T-helper 1 cell treated with Interleukin-12 subunit alpha and Interleukin-12 subunit beta and Interleukin-4 antibody, amounts not matched to agents 30 μg/mL and 1 μg/mL, for 36 hours (primary cell): ENCODE measurements around the gene CHST6.
"Not testable (repeated sequence)": the region's sequence is repeated elsewhere in the genome, so short reads cannot be mapped to it uniquely, and the experiment has no call there.

Source experiments
- H3K27ac Mint-ChIP-seq: one replicate; pipeline ENCODE4 v1.8.0; 2021; ENCODE audit warnings: mild to moderate bottlenecking, mixed read lengths
- H3K27me3 Mint-ChIP-seq: one replicate; pipeline ENCODE4 v1.8.0; 2021; ENCODE audit warnings: low read depth, mixed read lengths
- H3K36me3 Mint-ChIP-seq: one replicate; pipeline ENCODE4 v1.8.0; 2021; ENCODE audit warnings: low read depth, mixed read lengths
- H3K4me1 Mint-ChIP-seq: one replicate; pipeline ENCODE4 v1.8.0; 2021; ENCODE audit warnings: low read depth, mixed read lengths
- H3K4me3 Mint-ChIP-seq: one replicate; pipeline ENCODE4 v1.8.0; 2021; ENCODE audit warnings: mild to moderate bottlenecking, moderate library complexity, mixed read lengths
- H3K9me3 Mint-ChIP-seq: one replicate; pipeline ENCODE4 v1.8.0; 2021; ENCODE audit warnings: mixed read lengths

Gene CHST6

DNA sequence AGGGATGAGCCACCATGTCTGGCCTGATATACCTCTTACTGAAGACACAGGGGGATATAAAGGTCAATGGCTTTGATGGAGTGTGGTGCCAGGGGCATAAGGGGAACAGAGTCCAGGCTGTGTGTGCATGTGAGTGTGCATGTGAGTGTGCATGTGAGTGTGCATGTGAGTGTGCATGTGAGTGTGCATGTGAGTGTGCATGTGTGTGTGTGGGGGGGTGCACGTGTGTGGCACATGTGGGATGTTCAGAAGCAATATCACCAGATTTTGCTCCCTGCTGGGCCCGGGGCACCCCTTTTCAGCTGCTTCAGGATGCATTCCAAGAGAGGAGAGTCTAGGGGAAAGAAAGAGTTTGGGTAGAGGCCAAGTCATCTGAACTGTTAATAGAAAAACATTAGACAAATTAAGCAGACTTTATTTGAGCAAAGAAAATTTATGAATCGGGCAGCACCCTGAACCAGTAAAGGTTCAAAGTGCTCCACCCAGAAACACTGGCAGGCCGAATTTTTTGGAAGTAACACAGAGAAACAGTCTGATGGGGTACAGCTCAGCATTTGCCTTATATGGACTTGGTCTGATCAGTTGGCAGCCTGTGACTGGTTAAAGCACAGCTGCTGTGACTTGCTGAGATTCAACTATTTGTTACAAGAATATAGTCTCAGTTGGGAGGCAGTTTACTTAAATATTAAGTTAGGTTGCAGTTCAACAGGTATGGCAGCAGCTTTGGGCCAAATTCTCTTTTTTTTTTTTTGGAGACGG is 31.0 kb upstream of the CHST6 start:
- Mint-ChIP-seq H3K4me1 (no peaks in the 10 kb centered on the region), H3K9me3 (no peaks in the 10 kb centered on the region), H3K27me3 (no peaks in the 10 kb centered on the region), H3K4me3 (no peak overlapping the region), H3K27ac (no peak overlapping the region), H3K36me3 (no peaks in the 10 kb centered on the region)

- Mint-ChIP-seq H3K36me3 (peaks cover 1% of the 10 kb centered on the region), H3K27ac (no peak overlapping the region), H3K9me3 (no peaks in the 10 kb centered on the region), H3K27me3 (peaks cover 11% of the 10 kb centered on the region), H3K4me3 (no peak overlapping the region), H3K4me1 (peaks cover 8% of the 10 kb centered on the region)
Observed at GRCh38 chr16:75519175-75519574, 23.9 kb upstream of the CHST6 start.

- not testable (repeated sequence) for H3K27ac Mint-ChIP-seq, H3K9me3 Mint-ChIP-seq, H3K36me3 Mint-ChIP-seq, H3K4me1 Mint-ChIP-seq
- H3K4me3 Mint-ChIP-seq = peak overlapping the region; percentile 77
- H3K27me3 Mint-ChIP-seq = peaks cover 11% of the 10 kb centered on the region
Observed at GRCh38 chr16:75516189-75516966, 21.1 kb upstream of the CHST6 start.

- no peak overlapping the region for H3K27ac Mint-ChIP-seq
- H3K9me3 Mint-ChIP-seq = no peaks in the 10 kb centered on the region
- H3K27me3 Mint-ChIP-seq = peaks cover 11% of the 10 kb centered on the region
- H3K36me3 Mint-ChIP-seq = peaks cover 1% of the 10 kb centered on the region
- H3K4me3 Mint-ChIP-seq = no peak overlapping the region
- peaks cover 8% of the 10 kb centered on the region for H3K4me1 Mint-ChIP-seq
Observed at GRCh38 chr16:75514296-75514695, 19.1 kb upstream of the CHST6 start.

- H3K27ac Mint-ChIP-seq = no peak overlapping the region
- H3K9me3 Mint-ChIP-seq = no peaks in the 10 kb centered on the region
- H3K4me1 Mint-ChIP-seq = no peaks in the 10 kb centered on the region
- no peaks in the 10 kb centered on the region for H3K36me3 Mint-ChIP-seq
- no peak overlapping the region for H3K4me3 Mint-ChIP-seq
- H3K27me3 Mint-ChIP-seq = peaks cover 17% of the 10 kb centered on the region
Observed at GRCh38 chr16:75506574-75506973, 11.3 kb upstream of the CHST6 start.

DNA sequence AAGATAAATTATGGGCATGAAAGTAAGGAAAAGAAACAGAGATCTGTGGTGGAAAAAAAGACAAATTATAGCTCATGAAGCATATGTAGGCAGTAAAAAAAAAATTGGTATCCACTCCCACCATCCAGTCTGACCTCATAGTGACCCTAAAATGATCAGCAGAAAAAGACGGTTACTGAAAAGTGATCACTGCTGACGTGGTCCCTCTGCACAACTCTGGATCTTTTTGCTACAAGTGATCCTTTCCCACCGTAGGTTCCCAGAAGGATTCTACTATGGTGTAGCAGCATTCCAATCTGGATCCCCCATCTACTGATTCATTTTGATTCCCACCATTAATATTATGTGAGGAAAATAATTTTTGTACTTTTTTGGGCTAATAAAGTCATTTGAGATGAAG is 10.9 kb upstream of the CHST6 start:
- H3K4me3 Mint-ChIP-seq = no peak overlapping the region
- H3K4me1 Mint-ChIP-seq = no peaks in the 10 kb centered on the region
- H3K27ac Mint-ChIP-seq = no peak overlapping the region
- H3K36me3 Mint-ChIP-seq = no peaks in the 10 kb centered on the region
- peaks cover 17% of the 10 kb centered on the region for H3K27me3 Mint-ChIP-seq
- H3K9me3 Mint-ChIP-seq = no peaks in the 10 kb centered on the region

DNA sequence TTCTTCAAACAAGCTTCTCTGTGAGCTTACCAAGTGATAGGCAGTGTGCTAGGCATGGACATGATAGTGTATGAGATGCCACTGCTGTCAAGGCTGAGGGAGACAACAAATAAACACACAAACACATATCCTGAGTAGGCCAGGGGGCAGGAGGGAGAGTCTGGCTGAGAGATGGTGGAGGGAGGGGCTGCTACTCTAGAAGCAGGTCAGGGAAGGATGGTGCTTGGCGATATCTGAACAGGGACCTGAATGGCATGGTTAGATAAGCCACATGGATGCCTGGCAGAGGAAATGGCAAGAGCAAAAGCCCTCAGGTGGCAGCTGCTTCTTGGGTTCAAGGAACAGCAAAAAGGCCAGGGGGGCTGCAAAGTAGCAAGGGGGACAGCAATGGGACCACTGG is 8.6 kb upstream of the CHST6 start:
- no peaks in the 10 kb centered on the region for H3K36me3 Mint-ChIP-seq
- H3K4me1 Mint-ChIP-seq = no peaks in the 10 kb centered on the region
- no peak overlapping the region for H3K4me3 Mint-ChIP-seq
- peaks cover 24% of the 10 kb centered on the region for H3K27me3 Mint-ChIP-seq
- H3K9me3 Mint-ChIP-seq = no peaks in the 10 kb centered on the region
- no peak overlapping the region for H3K27ac Mint-ChIP-seq

DNA sequence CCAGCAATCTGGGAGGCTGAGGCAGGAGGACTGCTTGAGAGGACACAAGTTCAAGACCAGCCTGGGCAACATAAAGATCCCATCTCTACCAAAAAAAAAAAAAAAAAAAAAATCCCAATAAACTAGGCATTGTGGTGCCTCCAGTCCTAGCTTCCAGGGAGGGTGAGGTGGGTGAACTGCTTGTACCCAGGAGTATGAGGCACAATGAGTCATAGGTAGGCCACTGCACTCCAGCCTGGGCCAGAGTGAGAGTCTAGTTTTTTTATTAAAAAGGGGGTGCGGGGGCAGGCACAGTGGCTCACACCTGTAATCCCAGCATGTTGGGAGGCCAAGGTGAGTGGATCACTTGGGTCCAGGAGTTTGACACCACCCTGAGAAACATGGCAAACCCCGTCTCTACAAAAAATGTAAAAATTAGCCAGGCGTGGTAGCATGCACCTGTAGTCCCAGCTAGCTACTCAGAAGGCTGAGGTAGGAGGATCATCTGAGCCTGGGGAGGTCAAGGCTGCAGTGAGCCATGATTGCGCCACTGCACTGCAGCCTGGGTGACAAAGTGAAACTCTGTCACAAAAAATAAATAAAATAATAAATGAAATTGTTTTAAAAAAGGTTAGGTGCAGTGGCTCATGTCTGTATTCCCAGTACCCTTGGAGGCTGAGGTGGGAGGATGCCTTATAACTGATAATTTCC is 7.8 kb upstream of the CHST6 start:
- no peak overlapping the region for H3K27ac Mint-ChIP-seq
- no peak overlapping the region for H3K4me3 Mint-ChIP-seq
- H3K4me1 Mint-ChIP-seq = no peaks in the 10 kb centered on the region
- H3K9me3 Mint-ChIP-seq = no peaks in the 10 kb centered on the region
- H3K27me3 Mint-ChIP-seq = peaks cover 17% of the 10 kb centered on the region
- no peaks in the 10 kb centered on the region for H3K36me3 Mint-ChIP-seq

DNA sequence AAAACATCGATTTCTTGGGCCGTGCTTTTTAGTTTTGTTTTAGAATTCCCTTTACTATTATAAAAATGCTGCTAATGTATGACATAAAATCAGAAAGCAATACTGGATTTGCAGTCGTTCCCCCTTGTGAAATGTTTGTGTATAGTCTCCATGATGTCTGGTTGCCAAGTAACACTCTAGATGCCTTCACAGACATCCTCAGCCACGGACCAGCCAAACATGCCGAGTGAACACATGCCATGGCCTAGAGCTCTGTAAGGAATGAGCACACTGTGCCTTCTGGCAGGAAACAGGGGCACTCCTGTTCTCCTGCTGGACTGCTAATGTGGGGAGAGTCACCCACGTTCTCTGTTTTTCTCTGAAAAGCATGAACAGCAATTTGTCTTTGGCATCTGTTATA is 6.6 kb upstream of the CHST6 start:
- not testable (repeated sequence) for H3K27ac Mint-ChIP-seq, H3K9me3 Mint-ChIP-seq, H3K4me3 Mint-ChIP-seq, H3K4me1 Mint-ChIP-seq, H3K36me3 Mint-ChIP-seq
- H3K27me3 Mint-ChIP-seq = peaks cover 28% of the 10 kb centered on the region

- Mint-ChIP-seq H3K27ac (no peak overlapping the region), H3K27me3 (peaks cover 24% of the 10 kb centered on the region), H3K4me1 (no peaks in the 10 kb centered on the region), H3K4me3 (no peak overlapping the region), H3K9me3 (no peaks in the 10 kb centered on the region), H3K36me3 (no peaks in the 10 kb centered on the region)
Observed at GRCh38 chr16:75501359-75501758, 6.1 kb upstream of the CHST6 start.

GRCh38 chr16:75498605-75499322 is 3.5 kb upstream of the CHST6 start:
- peaks cover 36% of the 10 kb centered on the region for H3K27me3 Mint-ChIP-seq
- not testable (repeated sequence) for H3K36me3 Mint-ChIP-seq, H3K4me3 Mint-ChIP-seq, H3K4me1 Mint-ChIP-seq, H3K27ac Mint-ChIP-seq, H3K9me3 Mint-ChIP-seq

DNA sequence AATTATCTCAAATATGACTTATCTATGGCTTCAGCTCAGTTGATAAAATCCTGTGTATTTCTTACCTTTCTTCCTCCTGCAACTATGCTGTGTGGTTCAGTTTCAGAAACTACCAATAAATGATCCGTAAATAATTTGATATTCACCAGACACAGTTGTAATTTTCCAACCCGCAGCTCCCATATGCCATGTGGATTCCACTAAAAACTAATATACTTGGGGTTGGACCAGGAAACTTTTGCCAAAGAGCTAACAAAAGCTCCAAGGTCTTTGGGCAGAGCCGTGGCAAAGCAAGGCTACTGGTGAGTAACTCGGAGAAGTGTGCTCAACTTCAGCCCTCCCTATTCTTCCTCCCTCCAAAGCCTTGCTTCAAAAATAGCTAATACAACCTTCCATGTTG is 2.3 kb upstream of the CHST6 start:
- Mint-ChIP-seq H3K36me3 (no peaks in the 10 kb centered on the region), H3K27ac (no peak overlapping the region), H3K9me3 (no peaks in the 10 kb centered on the region), H3K27me3 (peaks cover 40% of the 10 kb centered on the region), H3K4me3 (no peak overlapping the region), H3K4me1 (peaks cover 2% of the 10 kb centered on the region)

- peaks cover 35% of the 10 kb centered on the region for H3K27me3 Mint-ChIP-seq
- H3K9me3 Mint-ChIP-seq = no peaks in the 10 kb centered on the region
- H3K27ac Mint-ChIP-seq = no peak overlapping the region
- H3K36me3 Mint-ChIP-seq = no peaks in the 10 kb centered on the region
- H3K4me3 Mint-ChIP-seq = peak overlapping the region; percentile 10
- H3K4me1 Mint-ChIP-seq = peaks cover 2% of the 10 kb centered on the region
Observed at GRCh38 chr16:75494661-75495075, 573 bp downstream of the CHST6 start.

DNA sequence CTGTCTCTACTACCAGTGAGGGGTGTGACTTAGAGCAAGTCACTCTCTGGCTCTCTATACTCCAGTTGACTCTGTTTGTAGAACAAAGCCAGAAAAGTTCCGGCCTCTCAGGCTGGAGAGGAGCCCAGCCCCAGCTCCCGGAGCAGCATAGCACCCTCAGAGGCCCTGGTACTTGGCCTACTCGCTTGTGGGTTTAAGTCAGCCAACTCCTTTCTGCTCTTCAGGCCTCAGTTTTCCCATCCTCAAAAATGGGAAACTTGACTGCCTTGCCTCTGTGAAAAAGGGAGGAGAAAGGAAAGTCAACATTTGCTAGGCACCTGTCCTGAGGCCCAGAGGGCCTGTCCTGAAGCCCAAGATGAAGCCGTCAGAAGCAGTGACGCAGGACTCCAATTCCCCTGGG is 1.1 kb downstream of the CHST6 start:
- peak overlapping the region; percentile 10 for H3K4me3 Mint-ChIP-seq
- peaks cover 2% of the 10 kb centered on the region for H3K4me1 Mint-ChIP-seq
- H3K27me3 Mint-ChIP-seq = peaks cover 33% of the 10 kb centered on the region
- H3K27ac Mint-ChIP-seq = no peak overlapping the region
- no peaks in the 10 kb centered on the region for H3K9me3 Mint-ChIP-seq
- no peaks in the 10 kb centered on the region for H3K36me3 Mint-ChIP-seq
